IPS-11a (cell line): ENCODE measurements around the gene NXN.
"Not testable (repeated sequence)": the region's sequence is repeated elsewhere in the genome, so short reads cannot be mapped to it uniquely, and the experiment has no call there.

Source experiments
- H3K4me3 ChIP-seq: one replicate; pipeline ENCODE4 v1.5.1; 2013; ENCODE audit warnings: low read depth, low read length, control low read depth

Gene NXN

DNA sequence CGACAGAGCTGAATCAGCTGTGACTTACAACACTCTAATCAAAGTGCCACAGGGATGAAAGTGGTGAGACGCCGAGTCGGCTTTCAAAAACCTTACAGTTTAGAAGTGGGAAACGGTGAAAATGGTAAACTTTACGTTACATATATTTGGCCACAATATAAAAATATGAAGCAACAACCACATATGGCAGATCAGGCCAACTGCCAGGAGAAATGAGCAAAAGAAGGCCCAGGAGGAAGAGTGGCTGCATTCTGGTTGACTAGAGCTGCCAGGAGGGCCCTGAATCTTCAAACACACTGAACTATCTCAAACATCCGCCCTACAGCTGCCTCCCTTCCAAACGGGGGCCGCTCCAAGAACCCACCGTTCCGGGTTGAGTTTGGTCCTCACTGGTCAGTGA lies 141.1 kb downstream of the NXN start:
- H3K4me3 ChIP-seq: no peak overlapping the region

- no peak overlapping the region for H3K4me3 ChIP-seq
Measured at GRCh38 chr17:836151-836550, 143.4 kb downstream of the NXN start.

- H3K4me3 ChIP-seq: not testable (repeated sequence)
Measured at GRCh38 chr17:835721-836120, 143.9 kb downstream of the NXN start.

- no peak overlapping the region for H3K4me3 ChIP-seq
Measured at GRCh38 chr17:835263-835662, 144.3 kb downstream of the NXN start.

DNA sequence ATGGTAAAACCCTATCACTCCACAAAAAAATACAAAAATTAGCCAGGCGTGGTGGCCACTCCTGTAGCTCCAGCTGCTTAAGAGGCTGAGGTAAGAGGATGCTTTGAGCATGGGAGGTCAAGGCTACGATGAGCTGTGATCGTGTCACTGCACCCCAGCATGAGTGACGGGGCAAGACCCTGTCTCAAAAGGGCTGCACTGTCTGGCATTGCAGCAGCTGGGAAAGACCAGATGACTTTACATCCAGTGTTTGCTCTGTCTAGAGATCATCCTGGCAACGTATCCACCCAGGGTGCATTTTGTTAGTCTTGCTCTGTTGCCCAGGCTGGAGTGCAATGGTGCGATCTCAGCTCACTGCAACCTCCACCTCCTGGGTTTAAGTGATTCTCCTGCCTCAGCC lies 145.4 kb downstream of the NXN start:
- H3K4me3 ChIP-seq: no peak overlapping the region

- no peak overlapping the region for H3K4me3 ChIP-seq
Measured at GRCh38 chr17:830950-831349, 148.6 kb downstream of the NXN start.

DNA sequence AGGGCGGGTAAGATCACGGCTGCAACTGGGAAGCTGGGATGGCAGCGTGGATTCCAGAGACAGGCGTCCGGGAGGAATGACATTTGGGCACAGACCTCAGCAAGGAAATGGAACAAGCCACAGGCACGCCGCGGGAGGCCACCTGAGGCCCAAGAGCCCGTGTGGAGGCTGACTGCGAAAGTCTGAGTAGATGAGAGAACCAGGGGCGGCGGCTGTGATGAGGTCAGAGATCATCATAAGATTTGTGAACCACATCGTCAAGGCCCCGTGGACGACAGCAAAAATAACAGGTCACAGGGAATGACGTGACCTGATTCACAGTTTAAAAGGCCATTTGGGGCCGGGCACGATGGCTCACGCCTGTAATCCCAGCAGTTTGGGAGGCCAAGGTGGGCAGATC lies 149.2 kb downstream of the NXN start:
- H3K4me3 ChIP-seq: no peak overlapping the region

GRCh38 chr17:829614-830013 lies 150.0 kb downstream of the NXN start:
- not testable (repeated sequence) for H3K4me3 ChIP-seq

- no peak overlapping the region for H3K4me3 ChIP-seq
Measured at GRCh38 chr17:828761-829160, 150.8 kb downstream of the NXN start.

GRCh38 chr17:826778-827177 lies 152.8 kb downstream of the NXN start:
- no peak overlapping the region for H3K4me3 ChIP-seq

DNA sequence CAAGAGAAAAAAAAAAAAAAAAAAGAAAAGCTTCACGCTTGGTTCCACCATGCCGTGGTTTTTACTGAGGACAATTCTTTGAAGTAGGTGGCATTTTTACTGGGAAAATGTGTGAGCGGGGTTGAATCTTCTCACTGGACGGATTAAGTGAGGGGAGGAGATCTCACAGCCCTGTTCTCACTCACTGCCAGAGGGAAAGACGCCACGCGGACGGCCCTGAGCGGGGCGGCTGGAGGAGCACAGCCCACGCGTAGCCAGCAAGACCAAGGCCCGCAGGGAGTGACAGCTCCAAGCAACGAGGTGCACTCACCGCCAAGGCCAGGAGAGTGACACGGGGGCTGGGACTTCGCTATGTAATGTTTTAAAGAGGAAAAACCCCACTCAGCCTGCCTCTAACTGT lies 154.4 kb downstream of the NXN start:
- H3K4me3 ChIP-seq: no peak overlapping the region

GRCh38 chr17:824378-824777 lies 155.2 kb downstream of the NXN start:
- H3K4me3 ChIP-seq: no peak overlapping the region

- H3K4me3 ChIP-seq: no peak overlapping the region
Measured at GRCh38 chr17:823501-823902, 156.1 kb downstream of the NXN start.

- no peak overlapping the region for H3K4me3 ChIP-seq
Measured at GRCh38 chr17:819251-819650, 160.3 kb downstream of the NXN start.

DNA sequence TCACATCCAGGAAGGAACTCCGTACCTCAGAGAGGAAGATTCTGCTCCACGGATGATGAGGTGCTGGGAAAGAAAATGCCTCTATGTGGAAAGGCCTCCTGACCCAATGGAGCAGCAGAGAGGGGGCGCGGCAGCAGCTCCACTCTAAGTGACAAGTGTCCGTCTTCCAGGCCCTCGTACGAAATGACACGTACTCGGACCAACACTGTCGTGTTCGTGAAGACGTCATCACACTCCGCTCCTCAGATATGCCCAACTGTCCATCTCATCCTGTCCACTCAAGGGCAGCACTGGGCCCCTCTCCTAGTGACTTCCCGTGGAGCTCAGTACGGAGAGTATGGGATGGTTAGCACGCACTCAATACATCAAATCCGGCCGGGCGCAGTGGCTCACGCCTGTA lies 165.2 kb downstream of the NXN start:
- H3K4me3 ChIP-seq: no peak overlapping the region

- no peak overlapping the region for H3K4me3 ChIP-seq
Measured at GRCh38 chr17:812638-813204, 166.9 kb downstream of the NXN start.

GRCh38 chr17:811051-811784 lies 168.4 kb downstream of the NXN start:
- H3K4me3 ChIP-seq: no peak overlapping the region

- H3K4me3 ChIP-seq: no peak overlapping the region
Measured at GRCh38 chr17:807523-808294, 171.9 kb downstream of the NXN start.

GRCh38 chr17:806781-807522 lies 172.6 kb downstream of the NXN start:
- H3K4me3 ChIP-seq: no peak overlapping the region

DNA sequence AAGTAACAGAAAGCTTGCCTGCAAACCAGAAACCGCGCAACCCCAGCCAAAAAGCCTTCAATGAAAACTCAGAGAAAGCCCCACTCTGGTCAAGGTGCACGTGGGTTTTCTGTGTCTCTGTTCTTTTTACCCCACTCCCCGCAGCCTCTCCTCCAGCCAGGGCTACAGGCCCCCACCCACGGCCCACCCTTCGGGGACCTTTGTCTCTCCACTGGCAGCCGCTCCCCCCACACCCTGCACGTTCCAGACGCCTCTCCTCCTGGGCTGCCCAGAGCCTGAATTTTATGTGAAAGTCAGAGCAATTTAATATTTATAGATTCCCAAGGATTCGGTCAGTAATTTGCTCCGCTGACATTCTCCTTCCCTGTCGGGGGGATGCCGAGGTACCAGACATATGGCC lies 173.2 kb downstream of the NXN start:
- H3K4me3 ChIP-seq: no peak overlapping the region

DNA sequence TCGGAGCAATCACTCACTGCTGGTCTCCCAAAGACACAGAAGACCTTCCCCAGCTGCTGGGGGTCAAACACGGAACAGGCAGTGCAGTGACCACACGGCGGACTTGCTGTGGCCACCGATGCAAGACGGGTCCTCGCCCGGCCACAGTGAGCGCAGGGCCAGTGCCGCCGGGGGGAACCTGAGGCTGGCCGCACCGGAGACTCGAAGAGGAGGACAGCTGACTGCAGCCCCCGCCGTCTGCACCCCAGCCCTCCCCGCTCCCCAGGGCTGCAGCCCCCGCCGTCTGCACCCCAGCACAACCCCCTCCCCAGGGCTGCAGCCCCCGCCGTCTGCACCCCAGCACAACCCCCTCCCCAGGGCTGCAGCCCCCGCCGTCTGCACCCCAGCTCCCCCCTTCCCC lies 173.7 kb downstream of the NXN start:
- H3K4me3 ChIP-seq: not testable (repeated sequence)
